Cardiac muscle cell (in vitro differentiated cells and primary cell): ENCODE results near the gene WDR35. TPM values are rescaled to one million over a fixed set of nuclear protein-coding genes. Genes with fewer than 3 reads are reported as not detected.

Experiments used
- DNase-seq, 2 donors: peaks; one replicate each; pipeline versions ENCODE4 v3.0.0 to v3.0.0-alpha.2; 2010 to 2017; ENCODE audit warnings: low read depth in 1 of 2, low spot score in 1 of 2
- H3K27ac ChIP-seq: fragments of 200-600 bp; sonication (generic); 2 replicates; pipeline ENCODE4 v1.5.1; 2016
- H3K27me3 ChIP-seq: fragments of 200-600 bp; sonication (generic); 2 replicates; pipeline ENCODE4 v1.6.0; 2016; ENCODE audit warnings: control low read depth
- H3K36me3 ChIP-seq: fragments of 200-600 bp; sonication (generic); 2 replicates; pipeline ENCODE4 v1.5.1; 2016; ENCODE audit warnings: control low read depth
- H3K4me1 ChIP-seq: fragments of 200-600 bp; sonication (generic); 2 replicates; pipeline ENCODE4 v1.8.1; 2017; ENCODE audit warnings: low read depth, mild to moderate bottlenecking, mixed run types
- H3K4me3 ChIP-seq: fragments of 200-600 bp; sonication (generic); 2 replicates; pipeline ENCODE4 v1.5.1; 2016; ENCODE audit warnings: mild to moderate bottlenecking
- H3K9me3 ChIP-seq: fragments of 200-600 bp; sonication (generic); 2 replicates; pipeline ENCODE4 v1.5.1; 2017; ENCODE audit warnings: low read depth, mild to moderate bottlenecking, control low read depth
- polyA plus RNA-seq: library from polyadenylated mRNA; unstranded; fragments of >200 nt; fragmentation: Nextera tagmentation; extraction: Ambion mirVana; gene quantifications from 2 replicates; pipeline ENCODE4 v1.2.1, GENCODE V29; 2016
- total RNA-seq: library from RNA; depleted of rRNA; stranded (reverse); fragments of >200 nt; gene quantifications from 2 replicates; pipeline ENCODE4 v1.2.3, GENCODE V29; 2016
- TF ChIP-seq, protein P1 (sequence below): IDR thresholded peaks from 2 replicates; pipeline ENCODE4 v1.5.1; 2012; ENCODE audit warnings: low read depth, mild to moderate bottlenecking, low read length

The WDR35 gene
- total and polyA plus RNA-seq, 2 experiments from 2014 or later = 4.8 to 10.1 TPM

- Histone ChIP-seq H3K9me3 (no peaks in the 10 kb centered on the region), H3K36me3 (no peaks in the 10 kb centered on the region), H3K27ac (no peak overlapping the region), H3K4me1 (no peaks in the 10 kb centered on the region), H3K4me3 (no peak overlapping the region), H3K27me3 (peaks cover 5% of the 10 kb centered on the region)
- TF ChIP-seq, protein P1, sequence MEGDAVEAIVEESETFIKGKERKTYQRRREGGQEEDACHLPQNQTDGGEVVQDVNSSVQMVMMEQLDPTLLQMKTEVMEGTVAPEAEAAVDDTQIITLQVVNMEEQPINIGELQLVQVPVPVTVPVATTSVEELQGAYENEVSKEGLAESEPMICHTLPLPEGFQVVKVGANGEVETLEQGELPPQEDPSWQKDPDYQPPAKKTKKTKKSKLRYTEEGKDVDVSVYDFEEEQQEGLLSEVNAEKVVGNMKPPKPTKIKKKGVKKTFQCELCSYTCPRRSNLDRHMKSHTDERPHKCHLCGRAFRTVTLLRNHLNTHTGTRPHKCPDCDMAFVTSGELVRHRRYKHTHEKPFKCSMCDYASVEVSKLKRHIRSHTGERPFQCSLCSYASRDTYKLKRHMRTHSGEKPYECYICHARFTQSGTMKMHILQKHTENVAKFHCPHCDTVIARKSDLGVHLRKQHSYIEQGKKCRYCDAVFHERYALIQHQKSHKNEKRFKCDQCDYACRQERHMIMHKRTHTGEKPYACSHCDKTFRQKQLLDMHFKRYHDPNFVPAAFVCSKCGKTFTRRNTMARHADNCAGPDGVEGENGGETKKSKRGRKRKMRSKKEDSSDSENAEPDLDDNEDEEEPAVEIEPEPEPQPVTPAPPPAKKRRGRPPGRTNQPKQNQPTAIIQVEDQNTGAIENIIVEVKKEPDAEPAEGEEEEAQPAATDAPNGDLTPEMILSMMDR = no peak
- DNase-seq = no peak
Observed at GRCh38 chr2:19861813-19862212, 128.1 kb downstream of the WDR35 start.

Other genes starting within 250 kb of the WDR35 start
- 19.3 and 23.0 TPM in 2 replicates for gene TTC32, start 88.1 kb downstream of the WDR35 start, total RNA-seq
- 36.3 and 57.0 TPM in 2 replicates for gene TTC32, start 88.1 kb downstream of the WDR35 start, polyA plus RNA-seq
- gene MATN3, start 22.6 kb upstream of the WDR35 start, total RNA-seq = 1.3 and 3.8 TPM in 2 replicates
- gene MATN3, start 22.6 kb upstream of the WDR35 start, polyA plus RNA-seq = 4.8 and 10.3 TPM in 2 replicates
- gene LAPTM4A, start 61.5 kb upstream of the WDR35 start, total RNA-seq = 114 and 119 TPM in 2 replicates
- 425 and 522 TPM in 2 replicates for gene LAPTM4A, start 61.5 kb upstream of the WDR35 start, polyA plus RNA-seq
- gene SDC1, start 235.0 kb upstream of the WDR35 start, total RNA-seq = 13.3 and 13.5 TPM in 2 replicates
- 12.9 and 14.0 TPM in 2 replicates for gene SDC1, start 235.0 kb upstream of the WDR35 start, polyA plus RNA-seq